ENCODE results near the gene OR13C9. TPM values are rescaled to one million over a fixed set of nuclear protein-coding genes. Genes with fewer than 3 reads are reported as not detected.
"Not testable (repeated sequence)": the region's sequence is repeated elsewhere in the genome, so short reads cannot be mapped to it uniquely, and the experiment has no call there.

Gene OR13C9, protein sequence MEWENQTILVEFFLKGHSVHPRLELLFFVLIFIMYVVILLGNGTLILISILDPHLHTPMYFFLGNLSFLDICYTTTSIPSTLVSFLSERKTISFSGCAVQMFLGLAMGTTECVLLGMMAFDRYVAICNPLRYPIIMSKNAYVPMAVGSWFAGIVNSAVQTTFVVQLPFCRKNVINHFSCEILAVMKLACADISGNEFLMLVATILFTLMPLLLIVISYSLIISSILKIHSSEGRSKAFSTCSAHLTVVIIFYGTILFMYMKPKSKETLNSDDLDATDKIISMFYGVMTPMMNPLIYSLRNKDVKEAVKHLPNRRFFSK
- total RNA-seq (ENCODE audit: unreplicated experiment), result not detected
- long read RNA-seq, result 0 reads

DNA sequence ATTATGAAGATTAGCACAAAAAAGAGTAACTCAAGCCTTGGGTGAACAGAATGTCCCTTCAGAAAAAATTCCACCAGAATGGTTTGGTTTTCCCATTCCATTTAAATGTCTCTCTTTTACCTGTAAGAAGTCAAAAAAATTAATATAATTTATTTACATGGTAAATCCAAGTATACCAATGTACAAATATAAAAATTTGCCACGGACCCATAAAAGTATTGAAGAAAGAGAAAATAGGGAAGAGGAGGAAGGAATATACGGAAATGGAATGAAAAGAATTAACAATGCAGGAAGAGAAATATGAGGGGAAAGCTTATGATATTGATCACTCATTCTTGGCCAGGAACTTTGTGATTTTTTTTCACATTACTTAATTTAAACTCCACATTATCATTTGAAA is at the start of gene OR13C9:
Gene OR13C9, minus strand, starts transcription at position 101 of the 400 bp plus-strand sequence. Its CDS starts 0 bp downstream, at position 101.
- TF ChIP-seq, protein P1, sequence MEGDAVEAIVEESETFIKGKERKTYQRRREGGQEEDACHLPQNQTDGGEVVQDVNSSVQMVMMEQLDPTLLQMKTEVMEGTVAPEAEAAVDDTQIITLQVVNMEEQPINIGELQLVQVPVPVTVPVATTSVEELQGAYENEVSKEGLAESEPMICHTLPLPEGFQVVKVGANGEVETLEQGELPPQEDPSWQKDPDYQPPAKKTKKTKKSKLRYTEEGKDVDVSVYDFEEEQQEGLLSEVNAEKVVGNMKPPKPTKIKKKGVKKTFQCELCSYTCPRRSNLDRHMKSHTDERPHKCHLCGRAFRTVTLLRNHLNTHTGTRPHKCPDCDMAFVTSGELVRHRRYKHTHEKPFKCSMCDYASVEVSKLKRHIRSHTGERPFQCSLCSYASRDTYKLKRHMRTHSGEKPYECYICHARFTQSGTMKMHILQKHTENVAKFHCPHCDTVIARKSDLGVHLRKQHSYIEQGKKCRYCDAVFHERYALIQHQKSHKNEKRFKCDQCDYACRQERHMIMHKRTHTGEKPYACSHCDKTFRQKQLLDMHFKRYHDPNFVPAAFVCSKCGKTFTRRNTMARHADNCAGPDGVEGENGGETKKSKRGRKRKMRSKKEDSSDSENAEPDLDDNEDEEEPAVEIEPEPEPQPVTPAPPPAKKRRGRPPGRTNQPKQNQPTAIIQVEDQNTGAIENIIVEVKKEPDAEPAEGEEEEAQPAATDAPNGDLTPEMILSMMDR (IDR thresholded peaks at IDR 0.05; ENCODE audit: partially characterized antibody, unreplicated experiment), result no peak
- Mint-ChIP-seq H3K9me3 (ENCODE audit: unreplicated experiment) (no peaks in the 10 kb centered on the region), H3K4me1 (ENCODE audit: low read depth, unreplicated experiment) (no peaks in the 10 kb centered on the region), H3K36me3 (ENCODE audit: unreplicated experiment) (no peaks in the 10 kb centered on the region), H3K27ac (ENCODE audit: unreplicated experiment) (no peak within 1 kb of the TSS), H3K27me3 (ENCODE audit: unreplicated experiment) (peaks cover 1% of the 10 kb centered on the region), H3K4me3 (ENCODE audit: unreplicated experiment) (no peak within 1 kb of the TSS)
- DNase-seq, result no peak

DNA sequence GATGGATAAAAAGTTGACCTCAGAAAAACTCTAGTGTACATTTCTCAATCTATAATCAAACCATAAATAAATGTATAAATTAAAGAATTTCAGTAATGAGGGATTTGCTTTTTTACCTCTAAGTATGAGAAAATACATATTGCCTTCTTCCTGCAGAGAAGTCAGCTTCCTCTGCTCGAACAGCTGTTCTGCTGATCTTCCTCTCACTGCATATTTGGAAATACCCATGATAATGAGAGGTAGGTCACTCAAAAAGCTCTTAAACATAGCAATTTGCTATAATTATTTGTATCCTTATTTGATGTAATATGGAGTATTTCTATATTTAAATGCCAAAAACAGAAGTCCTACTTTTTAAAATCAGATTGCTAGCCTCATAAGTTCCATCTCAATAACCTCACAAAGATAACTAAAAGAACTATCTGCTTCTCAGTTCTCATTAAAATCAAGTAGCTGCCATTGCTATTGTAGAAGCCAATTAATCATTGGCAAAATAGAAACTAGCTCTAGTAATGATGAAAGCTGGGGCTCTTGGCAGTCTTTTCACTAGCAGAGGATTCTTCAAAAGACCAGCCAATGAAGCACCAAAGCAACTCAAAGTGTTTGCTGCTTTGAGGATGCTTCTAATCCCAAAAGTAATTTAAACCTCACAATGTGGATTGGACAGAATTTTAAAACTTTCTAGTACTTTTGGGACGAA is 40.6 kb upstream of the OR13C9 start:
- H3K36me3 Mint-ChIP-seq (ENCODE audit: unreplicated experiment), result no peaks in the 10 kb centered on the region
- no peaks in the 10 kb centered on the region for H3K4me1 Mint-ChIP-seq (ENCODE audit: low read depth, unreplicated experiment)
- H3K27me3 Mint-ChIP-seq (ENCODE audit: unreplicated experiment), result no peaks in the 10 kb centered on the region
- no peak for DNase-seq
- H3K9me3 Mint-ChIP-seq (ENCODE audit: unreplicated experiment), result no peaks in the 10 kb centered on the region
- no peak overlapping the region for H3K27ac Mint-ChIP-seq (ENCODE audit: unreplicated experiment)
- TF ChIP-seq, protein P1 (IDR thresholded peaks at IDR 0.05; ENCODE audit: partially characterized antibody, unreplicated experiment), result no peak
- no peak overlapping the region for H3K4me3 Mint-ChIP-seq (ENCODE audit: unreplicated experiment)

DNA sequence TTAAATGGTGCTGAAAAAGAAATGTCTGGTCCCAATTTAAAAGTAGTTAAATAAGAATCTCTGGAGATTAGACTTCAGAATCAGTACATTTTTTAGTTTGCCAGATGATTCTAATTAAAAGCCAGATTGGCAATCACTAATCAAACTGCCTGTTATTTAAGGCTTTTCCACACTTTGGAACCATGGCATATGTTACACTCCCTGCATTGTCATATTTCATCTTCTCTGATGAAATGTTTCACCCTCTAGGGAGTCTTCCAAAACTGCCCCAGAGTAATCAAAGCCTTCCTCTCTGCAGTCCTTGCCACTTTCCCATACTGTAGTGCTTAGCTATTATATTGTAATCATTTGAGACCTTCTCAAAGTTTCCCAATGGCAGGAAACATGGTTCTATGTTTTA is 17.5 kb upstream of the OR13C9 start:
- Mint-ChIP-seq H3K9me3 (ENCODE audit: unreplicated experiment) (no peaks in the 10 kb centered on the region), H3K27ac (ENCODE audit: unreplicated experiment) (no peak overlapping the region), H3K27me3 (ENCODE audit: unreplicated experiment) (peaks cover 2% of the 10 kb centered on the region), H3K4me3 (ENCODE audit: unreplicated experiment) (no peak overlapping the region), H3K4me1 (ENCODE audit: low read depth, unreplicated experiment) (no peaks in the 10 kb centered on the region), H3K36me3 (ENCODE audit: unreplicated experiment) (peaks cover 15% of the 10 kb centered on the region)
- DNase-seq, result no peak
- TF ChIP-seq, protein P1 (IDR thresholded peaks at IDR 0.05; ENCODE audit: partially characterized antibody, unreplicated experiment), result no peak

DNA sequence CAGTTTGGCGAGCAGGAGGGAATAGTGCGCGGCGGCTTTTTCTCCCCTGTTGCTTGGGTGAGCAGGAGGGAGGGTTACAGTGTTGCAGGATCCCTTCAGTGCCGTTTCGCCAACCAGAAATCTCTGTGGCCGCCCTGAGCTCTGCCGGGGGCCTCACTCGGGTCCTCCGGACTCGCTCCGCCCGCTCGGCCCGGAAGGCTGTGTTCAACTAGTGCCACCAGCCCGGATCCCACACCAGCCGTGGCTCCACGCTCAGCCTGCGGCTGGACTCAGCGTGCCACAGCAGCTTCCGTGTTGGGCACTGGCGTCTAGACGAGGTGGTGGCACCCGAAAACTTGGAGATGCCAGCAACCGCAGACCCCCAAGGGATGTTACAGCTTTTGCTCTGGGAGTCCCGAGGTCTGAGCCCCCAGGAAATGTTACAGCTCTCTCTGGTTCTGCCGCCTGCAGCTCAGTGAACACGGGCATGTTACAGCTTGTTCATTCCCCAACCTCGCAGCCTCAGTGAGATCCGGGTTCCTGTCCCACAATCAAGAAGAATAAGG is 16.0 kb upstream of the OR13C9 start:
- Mint-ChIP-seq H3K36me3 (ENCODE audit: unreplicated experiment) (peaks cover 15% of the 10 kb centered on the region), H3K27me3 (ENCODE audit: unreplicated experiment) (peaks cover 2% of the 10 kb centered on the region), H3K4me3 (ENCODE audit: unreplicated experiment) (no peak overlapping the region), H3K9me3 (ENCODE audit: unreplicated experiment) (no peaks in the 10 kb centered on the region), H3K4me1 (ENCODE audit: low read depth, unreplicated experiment) (no peaks in the 10 kb centered on the region), H3K27ac (ENCODE audit: unreplicated experiment) (no peak overlapping the region)
- DNase-seq, result no peak
- TF ChIP-seq, protein P1 (IDR thresholded peaks at IDR 0.05; ENCODE audit: partially characterized antibody, unreplicated experiment), result no peak

DNA sequence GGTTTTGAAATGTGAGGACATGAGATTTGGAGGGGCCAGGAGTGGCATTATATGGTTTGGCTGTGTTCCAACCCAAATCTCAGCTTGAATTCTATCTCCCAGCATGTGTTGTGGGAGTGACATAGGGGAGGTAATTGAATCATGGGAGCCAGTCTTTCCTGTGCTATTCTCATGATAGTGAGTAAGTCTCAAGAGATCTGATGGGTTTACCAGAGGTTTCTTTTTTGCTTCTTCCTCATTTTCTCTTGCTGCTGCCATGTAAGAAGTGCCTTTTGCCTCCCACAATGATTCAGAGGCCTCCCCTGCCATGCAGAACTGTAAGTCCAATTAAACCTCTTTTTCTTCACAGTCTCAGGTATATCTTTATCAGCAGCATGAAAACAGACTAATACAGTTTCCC is 8.0 kb upstream of the OR13C9 start:
- H3K36me3 Mint-ChIP-seq (ENCODE audit: unreplicated experiment); H3K4me1 Mint-ChIP-seq (ENCODE audit: low read depth, unreplicated experiment); H3K27ac Mint-ChIP-seq (ENCODE audit: unreplicated experiment); DNase-seq; H3K9me3 Mint-ChIP-seq (ENCODE audit: unreplicated experiment); H3K4me3 Mint-ChIP-seq (ENCODE audit: unreplicated experiment); H3K27me3 Mint-ChIP-seq (ENCODE audit: unreplicated experiment): not testable (repeated sequence)

All from glutamatergic neuron (in vitro differentiated cells).